H1 (cell line): Measurements from ENCODE around the gene DEDD2. TPM values are rescaled to one million over a fixed set of nuclear protein-coding genes. Genes with fewer than 3 reads are reported as not detected.
A peak's percentile ranks its signal among the peaks of the same experiment; 100 is the strongest.

Experiments
- CTCF ChIA-PET: fragments of 300-600 bp; sonication (Branson Sonifier 250); formaldehyde crosslinking; loops from one replicate; lab custom pipeline; 2021; ENCODE audit not compliant: partially characterized antibody; lab: Charles Lee
- POLR2A ChIA-PET: fragments of 300-600 bp; sonication (Branson Sonifier 250); formaldehyde crosslinking; loops from one replicate; lab custom pipeline; 2021; ENCODE audit warnings: inconsistent platforms; ENCODE audit not compliant: partially characterized antibody; lab: Charles Lee
- DNase-seq, 2 experiments: peaks; one replicate each; pipeline versions ENCODE4 v3.0.0 to v3.0.0-alpha.2; 2010 to 2022; ENCODE audit warnings: low spot score in 2 of 2, low read depth in 1 of 2, mixed read lengths in 1 of 2
- FAIRE-seq: peaks from 2 replicates; lab custom pipeline; 2011; peaks lifted over from hg19 to GRCh38; lab: Jason Lieb, UNC
- H2AFZ ChIP-seq: 2 replicates; pipeline ENCODE4 v1.8.1; 2012; ENCODE audit warnings: low read length, inconsistent platforms
- H2AK5ac ChIP-seq: 2 replicates; pipeline ENCODE4 v1.6.1; 2013; ENCODE audit warnings: low read depth, low read length
- H2BK120ac ChIP-seq: replicated peaks from 2 replicates; pipeline ENCODE3; 2013; ENCODE audit warnings: low read depth, low read length, inconsistent platforms
- H2BK12ac ChIP-seq: 2 replicates; pipeline ENCODE4 v1.6.1; 2013; ENCODE audit warnings: low read depth, low read length
- H2BK15ac ChIP-seq: 2 replicates; pipeline ENCODE4 v1.6.1; 2013; ENCODE audit warnings: low read length
- H2BK20ac ChIP-seq: 2 replicates; pipeline ENCODE4 v1.6.1; 2013; ENCODE audit warnings: low read length
- H2BK5ac ChIP-seq: 2 replicates; pipeline ENCODE4 v1.6.1; 2013; ENCODE audit warnings: low read depth, low read length
- H3K14ac ChIP-seq: 2 replicates; pipeline ENCODE4 v1.6.1; 2013; ENCODE audit warnings: inconsistent platforms; ENCODE audit not compliant: insufficient read length
- H3K18ac ChIP-seq: 2 replicates; pipeline ENCODE4 v1.6.1; 2013; ENCODE audit warnings: low read length; ENCODE audit errors: extremely low read depth
- H3K23ac ChIP-seq: 2 replicates; pipeline ENCODE4 v1.6.1; 2013; ENCODE audit warnings: inconsistent platforms; ENCODE audit not compliant: insufficient read length
- H3K23me2 ChIP-seq: 2 replicates; pipeline ENCODE4 v1.6.1; 2013; ENCODE audit warnings: low read depth, low read length
- H3K27ac ChIP-seq: 2 replicates; pipeline ENCODE4 v1.6.1; 2011; ENCODE audit warnings: low read depth, low read length, inconsistent platforms
- H3K27me3 ChIP-seq, 4 experiments: replicated peaks in 1 of 4; 1 replicate in 1 of 4; 2 replicates in 3 of 4; pipeline versions ENCODE4 v1.6.1 to v1.8.1; 2011 to 2013; ENCODE audit warnings: low read length in 3 of 4, mild to moderate bottlenecking in 3 of 4, inconsistent platforms in 2 of 4, mixed read lengths in 2 of 4, moderate library complexity in 1 of 4; ENCODE audit not compliant: control insufficient read depth in 3 of 4, insufficient read depth in 3 of 4; ENCODE audit errors: extremely low read depth in 1 of 4
- H3K36me3 ChIP-seq, 4 experiments: 2 replicates each; pipeline versions ENCODE4 v1.6.1 to v1.8.1; 2011 to 2013; ENCODE audit warnings: mild to moderate bottlenecking in 4 of 4, low read length in 3 of 4, moderate library complexity in 2 of 4, control low read depth in 1 of 4, inconsistent platforms in 1 of 4; ENCODE audit not compliant: insufficient read depth in 4 of 4, control insufficient read depth in 2 of 4
- H3K4ac ChIP-seq: replicated peaks from 2 replicates; pipeline ENCODE3; 2013; ENCODE audit warnings: low read length, low read depth, mixed read lengths, inconsistent platforms; ENCODE audit not compliant: insufficient read length
- H3K4me1 ChIP-seq, 4 experiments: replicated peaks in 1 of 4; 1 replicate in 1 of 4; 2 replicates in 3 of 4; pipeline versions ENCODE4 v1.6.1 to v1.8.1; 2011 to 2013; ENCODE audit warnings: low read length in 3 of 4, inconsistent platforms in 2 of 4, mixed read lengths in 1 of 4; ENCODE audit not compliant: insufficient read depth in 4 of 4, control insufficient read depth in 3 of 4
- H3K4me2 ChIP-seq, 2 experiments: 2 replicates each; pipeline versions ENCODE4 v1.6.1 to v1.8.1; 2011 to 2013; ENCODE audit warnings: low read depth in 2 of 2, low read length in 2 of 2, control low read depth in 1 of 2, inconsistent platforms in 1 of 2, mild to moderate bottlenecking in 1 of 2; ENCODE audit not compliant: insufficient read depth in 1 of 2
- H3K4me3 ChIP-seq, 4 experiments: fragments of 200-600, 300-600 bp in 1 of 4; sonication (generic), shearing (Covaris generic), sonication (Bioruptor Twin) in 1 of 4; 2 replicates each; pipeline versions ENCODE4 v1.5.1 to v1.8.1; 2011 to 2016; ENCODE audit warnings: low read length in 4 of 4, low read depth in 3 of 4, control low read depth in 2 of 4, inconsistent platforms in 2 of 4, mild to moderate bottlenecking in 2 of 4, mixed read lengths in 1 of 4, moderate library complexity in 1 of 4; ENCODE audit not compliant: insufficient read depth in 2 of 4; ENCODE audit errors: extremely low read depth in 1 of 4
- H3K56ac ChIP-seq: replicated peaks from 2 replicates; pipeline ENCODE3; 2013; ENCODE audit warnings: low read depth, mild to moderate bottlenecking, mixed read lengths, low read length, inconsistent platforms; ENCODE audit not compliant: insufficient read length
- H3K79me1 ChIP-seq: 2 replicates; pipeline ENCODE4 v1.6.1; 2013; ENCODE audit warnings: low read depth, low read length, control low read depth
- H3K79me2 ChIP-seq, 2 experiments: 2 replicates each; pipeline versions ENCODE4 v1.6.1 to v1.8.1; 2012 to 2013; ENCODE audit warnings: low read length in 2 of 2, mild to moderate bottlenecking in 2 of 2, inconsistent platforms in 1 of 2; ENCODE audit not compliant: insufficient read depth in 2 of 2, control insufficient read depth in 1 of 2
- H3K9ac ChIP-seq, 4 experiments: replicated peaks in 1 of 4; 1 replicate in 1 of 4; 2 replicates in 3 of 4; pipeline versions ENCODE4 v1.6.1 to v1.8.1; 2011 to 2013; ENCODE audit warnings: low read depth in 3 of 4, low read length in 3 of 4, control low read depth in 2 of 4, mild to moderate bottlenecking in 2 of 4, moderate library complexity in 2 of 4, inconsistent platforms in 1 of 4; ENCODE audit errors: extremely low read depth in 1 of 4
- H3K9me3 ChIP-seq, 2 experiments: 2 replicates each; pipeline versions ENCODE4 v1.6.1 to v1.8.1; 2012 to 2013; ENCODE audit warnings: mild to moderate bottlenecking in 2 of 2, moderate library complexity in 2 of 2, control low read depth in 1 of 2, inconsistent platforms in 1 of 2, low read depth in 1 of 2, low read length in 1 of 2, mixed read lengths in 1 of 2; ENCODE audit not compliant: insufficient read depth in 2 of 2
- H4K20me1 ChIP-seq, 2 experiments: replicated peaks in 1 of 2; 2 replicates each; pipeline versions ENCODE3 to v1.8.1; 2011 to 2013; ENCODE audit warnings: inconsistent platforms in 2 of 2, low read length in 2 of 2, mild to moderate bottlenecking in 1 of 2; ENCODE audit not compliant: insufficient read depth in 2 of 2, control insufficient read depth in 1 of 2
- H4K5ac ChIP-seq: 2 replicates; pipeline ENCODE4 v1.6.1; 2013; ENCODE audit warnings: low read length, low read depth, mixed read lengths, inconsistent platforms; ENCODE audit not compliant: insufficient read length
- H4K8ac ChIP-seq: 2 replicates; pipeline ENCODE4 v1.8.0; 2013; ENCODE audit warnings: mild to moderate bottlenecking, moderate library complexity, low read length, inconsistent platforms; ENCODE audit not compliant: insufficient read depth; ENCODE audit errors: extremely low read depth
- H4K91ac ChIP-seq: replicated peaks from 2 replicates; pipeline ENCODE3; 2013; ENCODE audit warnings: low read length, mixed read lengths, inconsistent platforms; ENCODE audit not compliant: insufficient read length
- ASH2L ChIP-seq: fragments of 200-600, 300-600 bp; sonication (generic); IDR thresholded peaks from one replicate; pipeline ENCODE4 v1.7.1; 2017; ENCODE audit warnings: low read length
- KDM4A ChIP-seq: IDR thresholded peaks from one replicate; pipeline ENCODE4 v1.7.1; 2012; ENCODE audit warnings: low read depth, mild to moderate bottlenecking, moderate library complexity, low read length, inconsistent platforms; ENCODE audit not compliant: severe bottlenecking
- SIRT6 ChIP-seq: IDR thresholded peaks from one replicate; pipeline ENCODE4 v1.7.1; 2012; ENCODE audit warnings: low read length, inconsistent platforms
- WGBS, 2 experiments: shearing (Covaris generic) in 1 of 2; methylation state at CpG; one replicate each; pipeline versions ENCODE4 v1.1.6 to v1.1.7; 2013 to 2015; ENCODE audit warnings: low lambda C conversion rate in 2 of 2, mixed read lengths in 2 of 2, inconsistent platforms in 1 of 2, low coverage in 1 of 2, missing lambda C conversion rate in 1 of 2; ENCODE audit not compliant: insufficient replicate concordance in 2 of 2, insufficient coverage in 1 of 2, insufficient read length in 1 of 2; ENCODE audit errors: extremely low coverage in 1 of 2, missing lambda C conversion rate in 1 of 2; 5-methylcytosine and 5-hydroxymethylcytosine counted together
- polyA plus RNA-seq, 7 experiments: library from polyadenylated mRNA; depleted of rRNA in 3 of 7; stranded (reverse) in 5 of 7; unstranded in 2 of 7; fragments of >200 nt in 5 of 7; fragments of 200-250 nt in 2 of 7; gene quantifications; 1 replicate in 5 of 7; 2 replicates in 1 of 7; 4 replicates in 1 of 7; pipeline versions ENCODE4 v1.2.1 to v1.2.3, GENCODE V29; 2011 to 2013; ENCODE audit warnings: missing spikeins in 2 of 7, mixed read lengths in 2 of 7
- total RNA-seq: library from RNA; stranded (reverse); fragmentation: NEBNext Ultra II Directional; extraction: Animal tissue kit (Norgen Biotek cat#: 25700); gene quantifications from 2 replicates; pipeline ENCODE4 v1.2.1, GENCODE V29; 2021

Gene DEDD2
- total and polyA plus RNA-seq, 2 of the 8 experiments (the other 6 are each of a cell fraction or from before 2014, with no cell fraction given) = 37.8 to 65.0 TPM

GRCh38 chr19:42176649-42176989, 40.9 kb downstream of the DEDD2 start:
- Histone ChIP-seq H3K23ac (no peak overlapping the region), H2BK15ac (no peak overlapping the region), H3K4me2 (peak overlapping the region; percentile 69 to 95), H2AK5ac (no peak overlapping the region), H4K91ac (no peak overlapping the region), H4K20me1 (peaks cover 7 to 8% of the 10 kb centered on the region in 2 experiments), H2BK120ac (no peak overlapping the region), H3K27ac (no peak overlapping the region), H3K36me3 (no peaks in the 10 kb centered on the region), H3K9ac (no peak overlapping the region; a peak in 1 of 7 replicates), H3K27me3 (peaks cover 40 to 74% (median 62%) of the 10 kb centered on the region in 4 experiments), H3K56ac (no peak overlapping the region), H2AFZ (no peak overlapping the region), H3K9me3 (no peaks in the 10 kb centered on the region), H4K8ac (no peak overlapping the region), H3K4ac (no peak overlapping the region), H3K79me1 (no peaks in the 10 kb centered on the region), H3K18ac (no peak overlapping the region), H3K23me2 (peaks cover 6% of the 10 kb centered on the region; the same call in 1 of the 2 replicates), H3K14ac (no peak overlapping the region), H2BK5ac (no peak overlapping the region), H3K4me1 (peaks cover 0 to 10% (median 7%) of the 10 kb centered on the region in 4 experiments; a peak in 5 of 7 replicates), H2BK20ac (no peak overlapping the region), H3K79me2 (no peaks in the 10 kb centered on the region), H3K4me3 (peak overlapping the region; percentile 28 to 79 (median 48)), H4K5ac (no peak overlapping the region), H2BK12ac (no peak overlapping the region)
- TF ChIP-seq ASH2L (peak; percentile 30), SIRT6 (no peak), KDM4A (peak; percentile 37)
- POLR2A ChIA-PET = interaction anchor here (0.6 to 2.3 kb wide), 9 partner anchors 9 to 1575 kb away, joined by 3 to 8 read pairs (median 4); no protein-coding TSS in a partner anchor
- WGBS, 2 experiments = 0% methylated on average over 18 of the region's 31 CpGs; no CpG with 5 or more reads in 1 of the 2 experiments
- CTCF ChIA-PET = interaction anchor here (0.6 to 3.8 kb wide), 15 partner anchors 9 to 119 kb away, joined by 3 to 23 read pairs (median 4); partner anchors contain the start of gene POU2F2
- FAIRE-seq (no peak), DNase-seq (peak in 1 of 2 experiments; percentile 67)
